Caco-2 (cell line): ENCODE measurements around the gene ALK. TPM values are rescaled to one million over a fixed set of nuclear protein-coding genes. Genes with fewer than 3 reads are reported as not detected.

Source experiments
- BruUV-seq: library from RNA; stranded (reverse); fragments of 400-500 nt; replicated peaks from 2 replicates; lab custom pipeline; 2021; lab: Mats Ljungman, UMichigan
- CTCF ChIA-PET: fragments of 300-600 bp; sonication (Branson Sonifier 250); formaldehyde crosslinking; loops from one replicate; lab custom pipeline; 2022; ENCODE audit warnings: antibody characterized with exemption; lab: Charles Lee
- POLR2A ChIA-PET: fragments of 300-600 bp; sonication (Branson Sonifier 250); formaldehyde crosslinking; loops from one replicate; lab custom pipeline; 2022; ENCODE audit warnings: antibody characterized with exemption; lab: Charles Lee
- DNase-seq, 2 experiments: peaks; one replicate each; pipeline versions ENCODE4 v3.0.0 to v3.0.0-alpha.2; 2020 to 2022
- H3K27me3 ChIP-seq: replicated peaks from 2 replicates; pipeline ENCODE4 v1.6.0; 2011; ENCODE audit warnings: low read length; ENCODE audit not compliant: control insufficient read depth, insufficient read depth
- H3K36me3 ChIP-seq: 2 replicates; pipeline ENCODE4 v1.5.1; 2011; ENCODE audit warnings: low read length; ENCODE audit not compliant: control insufficient read depth, insufficient read depth
- H3K4me1 ChIP-seq: fragments of 250-450 bp; sonication (Bioruptor Pico); 2 replicates; pipeline ENCODE4 v1.5.1; 2020; ENCODE audit warnings: mild to moderate bottlenecking
- H3K4me3 ChIP-seq: 2 replicates; pipeline ENCODE4 v1.5.1; 2011; ENCODE audit warnings: low read depth, mild to moderate bottlenecking, control low read depth, low read length
- H3K9me3 ChIP-seq: fragments of 250-450 bp; sonication (Bioruptor Pico); 2 replicates; pipeline ENCODE4 v1.5.1; 2020; ENCODE audit warnings: mild to moderate bottlenecking, moderate library complexity
- H3K27ac Mint-ChIP-seq: one replicate; pipeline ENCODE4 v1.8.0; 2022; ENCODE audit warnings: mixed read lengths; ENCODE audit not compliant: unreplicated experiment
- H3K27me3 Mint-ChIP-seq: one replicate; pipeline ENCODE4 v1.8.0; 2022; ENCODE audit warnings: mixed read lengths; ENCODE audit not compliant: insufficient read depth, unreplicated experiment
- H3K36me3 Mint-ChIP-seq: one replicate; pipeline ENCODE4 v1.8.0; 2022; ENCODE audit warnings: mild to moderate bottlenecking, mixed read lengths; ENCODE audit not compliant: insufficient read depth, unreplicated experiment
- H3K4me1 Mint-ChIP-seq: one replicate; pipeline ENCODE4 v1.8.0; 2022; ENCODE audit warnings: low read depth, mixed read lengths; ENCODE audit not compliant: unreplicated experiment
- H3K4me3 Mint-ChIP-seq: one replicate; pipeline ENCODE4 v1.8.0; 2022; ENCODE audit warnings: mild to moderate bottlenecking, moderate library complexity, mixed read lengths; ENCODE audit not compliant: unreplicated experiment
- H3K9me3 Mint-ChIP-seq: one replicate; pipeline ENCODE4 v1.8.0; 2022; ENCODE audit warnings: mixed read lengths; ENCODE audit not compliant: unreplicated experiment
- CTCF ChIP-seq, 2 experiments: fragments of 200-600 bp in 1 of 2; IDR thresholded peaks; 1 replicate in 1 of 2; 2 replicates in 1 of 2; pipeline versions ENCODE4 v1.5.1 to v1.8.0; 2011 to 2022; ENCODE audit warnings: antibody characterized with exemption in 1 of 2, control low read depth in 1 of 2, inconsistent platforms in 1 of 2, low read depth in 1 of 2, low read length in 1 of 2, mild to moderate bottlenecking in 1 of 2, moderate library complexity in 1 of 2; ENCODE audit not compliant: insufficient read depth in 1 of 2, severe bottlenecking in 1 of 2, unreplicated experiment in 1 of 2
- intact Hi-C: fragments of 100-400 bp; cut with micrococcal nuclease; formaldehyde crosslinking; loops from one replicate; pipeline ENCODE4 v1.10.0; 2022; ENCODE audit not compliant: unreplicated experiment
- total RNA-seq: library from RNA; stranded (reverse); gene quantifications from 2 replicates; pipeline ENCODE4 v1.2.3, GENCODE V29; 2022

Gene ALK
- total RNA-seq, 1 experiment from 2014 or later: 0.11 TPM

- no peak for DNase-seq
- intact Hi-C loops: no loop called here
- Histone ChIP-seq H3K4me1 (no peaks in the 10 kb centered on the region), H3K27me3 (no peaks in the 10 kb centered on the region), H3K36me3 (no peaks in the 10 kb centered on the region), H3K4me3 (no peak overlapping the region), H3K9me3 (no peaks in the 10 kb centered on the region)
- POLR2A ChIA-PET: no interaction called here
- Mint-ChIP-seq H3K36me3 (no peaks in the 10 kb centered on the region), H3K27me3 (peaks cover 20% of the 10 kb centered on the region), H3K27ac (no peak overlapping the region), H3K9me3 (no peaks in the 10 kb centered on the region), H3K4me1 (no peaks in the 10 kb centered on the region), H3K4me3 (no peak overlapping the region)
- TF ChIP-seq CTCF (IDR thresholded peaks at IDR 0.05; ENCODE audit: insufficient read depth in 1 of 2, low read depth in 1 of 2, low read length in 1 of 2, severe bottlenecking in 1 of 2, unreplicated experiment in 1 of 2): no peak
- CTCF ChIA-PET: no interaction called here
- BruUV-seq: no TSS peak
These were observed 528.6 kb downstream of the ALK start for GRCh38 chr2:29392774-29393173.

- H3K27me3 ChIP-seq: no peaks in the 10 kb centered on the region
- Mint-ChIP-seq H3K4me1 (no peaks in the 10 kb centered on the region), H3K9me3 (no peaks in the 10 kb centered on the region), H3K36me3 (no peaks in the 10 kb centered on the region), H3K27me3 (peaks cover 24% of the 10 kb centered on the region), H3K27ac (no peak overlapping the region), H3K4me3 (no peak overlapping the region)
- no TSS peak for BruUV-seq
- H3K9me3 ChIP-seq: no peaks in the 10 kb centered on the region
- intact Hi-C loops: no loop called here
- H3K36me3 ChIP-seq: no peaks in the 10 kb centered on the region
- no peaks in the 10 kb centered on the region for H3K4me1 ChIP-seq
- ChIA-PET CTCF (no interaction called here), POLR2A (no interaction called here)
- no peak for TF ChIP-seq CTCF (IDR thresholded peaks at IDR 0.05; ENCODE audit: insufficient read depth in 1 of 2, low read depth in 1 of 2, low read length in 1 of 2, severe bottlenecking in 1 of 2, unreplicated experiment in 1 of 2)
- H3K4me3 ChIP-seq: no peak overlapping the region
- no peak for DNase-seq
These were observed 531.2 kb downstream of the ALK start for GRCh38 chr2:29390136-29390535.

GRCh38 chr2:29389686-29390085 lies 531.7 kb downstream of the ALK start:
- Mint-ChIP-seq H3K36me3 (no peaks in the 10 kb centered on the region), H3K4me1 (no peaks in the 10 kb centered on the region), H3K27ac (no peak overlapping the region), H3K9me3 (no peaks in the 10 kb centered on the region), H3K4me3 (no peak overlapping the region), H3K27me3 (peaks cover 24% of the 10 kb centered on the region)
- no peak for DNase-seq
- no peak for TF ChIP-seq CTCF (IDR thresholded peaks at IDR 0.05; ENCODE audit: insufficient read depth in 1 of 2, low read depth in 1 of 2, low read length in 1 of 2, severe bottlenecking in 1 of 2, unreplicated experiment in 1 of 2)
- H3K9me3 ChIP-seq: no peaks in the 10 kb centered on the region
- no peaks in the 10 kb centered on the region for H3K36me3 ChIP-seq
- CTCF ChIA-PET: no interaction called here
- no peaks in the 10 kb centered on the region for H3K4me1 ChIP-seq
- H3K4me3 ChIP-seq: no peak overlapping the region
- BruUV-seq: no TSS peak
- H3K27me3 ChIP-seq: no peaks in the 10 kb centered on the region
- POLR2A ChIA-PET: no interaction called here
- intact Hi-C loops: no loop called here
